Chondrocyte (in vitro differentiated cells): ENCODE data around the gene OVCH2. TPM values are rescaled to one million over a fixed set of nuclear protein-coding genes. Genes with fewer than 3 reads are reported as not detected.

ENCODE experiments used
- DNase-seq: peaks from one replicate; pipeline ENCODE4 v3.0.0; 2021; ENCODE audit warnings: mixed read lengths, low spot score
- H3K27ac Mint-ChIP-seq: one replicate; pipeline ENCODE4 v1.8.0; 2021; ENCODE audit warnings: mild to moderate bottlenecking, moderate library complexity, mixed read lengths; ENCODE audit not compliant: unreplicated experiment
- H3K27me3 Mint-ChIP-seq: 2 replicates; pipeline ENCODE4 v1.8.0; 2021; ENCODE audit warnings: low read depth, mixed read lengths
- H3K36me3 Mint-ChIP-seq: 2 replicates; pipeline ENCODE4 v1.8.0; 2021; ENCODE audit warnings: low read depth, mixed read lengths
- H3K4me1 Mint-ChIP-seq: 2 replicates; pipeline ENCODE4 v1.8.0; 2021; ENCODE audit warnings: low read depth, mild to moderate bottlenecking, mixed read lengths
- H3K4me3 Mint-ChIP-seq: one replicate; pipeline ENCODE4 v1.8.0; 2021; ENCODE audit warnings: mild to moderate bottlenecking, moderate library complexity, mixed read lengths; ENCODE audit not compliant: unreplicated experiment
- H3K9me3 Mint-ChIP-seq: 2 replicates; pipeline ENCODE4 v1.8.0; 2021; ENCODE audit warnings: low read depth, mixed read lengths
- total RNA-seq: library from RNA; stranded (reverse); gene quantifications from 3 replicates; pipeline ENCODE4 v1.2.1, GENCODE V29; 2021
- TF ChIP-seq, protein P1 (sequence below): fragments of 200-600 bp; sonication (generic); IDR thresholded peaks from 2 replicates; pipeline ENCODE4 v1.5.0; 2021; ENCODE audit warnings: antibody characterized with exemption, mild to moderate bottlenecking, moderate library complexity

Gene OVCH2
- total RNA-seq, 1 donor from 2014 or later = 0.67 TPM

DNA sequence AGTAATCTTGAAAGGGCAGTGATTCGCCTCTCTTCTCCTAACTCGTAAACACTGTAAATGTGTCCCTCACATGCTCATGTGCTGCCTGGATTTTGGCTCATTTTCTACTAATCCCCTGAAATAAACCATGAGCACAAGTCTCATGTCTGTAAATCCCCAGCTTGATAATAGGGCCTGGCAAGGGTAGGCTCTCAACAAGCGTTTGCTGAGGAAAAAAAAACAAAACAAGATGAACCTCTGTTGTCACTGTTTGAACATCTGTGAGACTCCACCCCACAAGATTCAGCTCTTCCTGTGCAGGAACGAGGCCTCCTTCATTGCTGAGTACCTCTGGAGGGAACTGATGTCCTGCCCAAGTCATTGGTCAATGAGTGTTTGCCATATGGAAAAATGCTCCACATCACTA, 28.5 kb downstream of the OVCH2 start:
- peaks cover 26% of the 10 kb centered on the region for H3K4me1 Mint-ChIP-seq
- H3K4me3 Mint-ChIP-seq = no peak overlapping the region
- DNase-seq = no peak
- H3K9me3 Mint-ChIP-seq = peaks cover 3% of the 10 kb centered on the region
- H3K27me3 Mint-ChIP-seq = no peaks in the 10 kb centered on the region
- H3K36me3 Mint-ChIP-seq = no peaks in the 10 kb centered on the region
- TF ChIP-seq, protein P1, sequence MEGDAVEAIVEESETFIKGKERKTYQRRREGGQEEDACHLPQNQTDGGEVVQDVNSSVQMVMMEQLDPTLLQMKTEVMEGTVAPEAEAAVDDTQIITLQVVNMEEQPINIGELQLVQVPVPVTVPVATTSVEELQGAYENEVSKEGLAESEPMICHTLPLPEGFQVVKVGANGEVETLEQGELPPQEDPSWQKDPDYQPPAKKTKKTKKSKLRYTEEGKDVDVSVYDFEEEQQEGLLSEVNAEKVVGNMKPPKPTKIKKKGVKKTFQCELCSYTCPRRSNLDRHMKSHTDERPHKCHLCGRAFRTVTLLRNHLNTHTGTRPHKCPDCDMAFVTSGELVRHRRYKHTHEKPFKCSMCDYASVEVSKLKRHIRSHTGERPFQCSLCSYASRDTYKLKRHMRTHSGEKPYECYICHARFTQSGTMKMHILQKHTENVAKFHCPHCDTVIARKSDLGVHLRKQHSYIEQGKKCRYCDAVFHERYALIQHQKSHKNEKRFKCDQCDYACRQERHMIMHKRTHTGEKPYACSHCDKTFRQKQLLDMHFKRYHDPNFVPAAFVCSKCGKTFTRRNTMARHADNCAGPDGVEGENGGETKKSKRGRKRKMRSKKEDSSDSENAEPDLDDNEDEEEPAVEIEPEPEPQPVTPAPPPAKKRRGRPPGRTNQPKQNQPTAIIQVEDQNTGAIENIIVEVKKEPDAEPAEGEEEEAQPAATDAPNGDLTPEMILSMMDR = no peak
- H3K27ac Mint-ChIP-seq = no peak overlapping the region

DNA sequence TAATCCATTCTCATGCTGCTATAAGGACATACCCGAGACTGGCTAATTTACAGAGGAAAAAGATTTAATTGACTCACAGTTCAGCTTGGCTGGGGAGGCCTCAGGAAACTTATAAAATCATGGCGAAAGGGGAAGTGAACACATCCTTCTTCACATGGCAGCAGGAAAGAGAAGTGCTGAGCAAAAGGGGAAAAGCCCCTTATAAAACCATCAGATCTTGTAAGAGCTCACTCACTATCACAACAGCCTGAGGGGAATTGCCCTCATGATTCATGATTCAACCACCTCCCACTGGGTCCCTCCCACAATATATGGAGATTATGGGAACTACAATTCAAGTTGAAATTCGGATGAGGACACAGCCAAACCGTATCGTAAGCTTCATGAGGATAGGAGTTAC, 29.2 kb downstream of the OVCH2 start:
- Mint-ChIP-seq H3K4me3 (no peak overlapping the region), H3K4me1 (peaks cover 33% of the 10 kb centered on the region), H3K27me3 (no peaks in the 10 kb centered on the region), H3K36me3 (no peaks in the 10 kb centered on the region), H3K9me3 (peaks cover 3% of the 10 kb centered on the region), H3K27ac (peak overlapping the region; percentile 53)
- TF ChIP-seq, protein P1 = no peak
- DNase-seq = no peak

DNA sequence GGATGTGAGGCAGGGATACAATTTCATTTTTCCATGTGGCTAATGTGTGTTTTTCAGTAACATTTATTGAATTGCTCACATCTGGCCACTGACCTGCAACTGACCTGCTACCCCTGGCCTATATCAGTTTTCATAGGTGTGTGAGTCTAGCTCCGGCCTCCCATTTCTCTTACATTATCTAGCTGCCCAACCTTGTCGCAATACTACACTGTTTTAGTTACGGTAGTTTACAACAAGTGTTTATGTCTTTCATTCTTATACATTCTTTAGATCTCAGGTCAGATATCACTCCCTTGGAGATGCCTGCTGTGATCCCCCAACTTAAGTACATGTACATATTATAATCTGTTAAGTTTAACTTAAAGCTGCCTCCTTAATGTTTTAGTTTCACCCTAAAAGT, 30.6 kb downstream of the OVCH2 start:
- DNase-seq = no peak
- TF ChIP-seq, protein P1 = no peak
- no peaks in the 10 kb centered on the region for H3K27me3 Mint-ChIP-seq
- H3K4me1 Mint-ChIP-seq = peaks cover 38% of the 10 kb centered on the region
- peaks cover 3% of the 10 kb centered on the region for H3K9me3 Mint-ChIP-seq
- H3K4me3 Mint-ChIP-seq = no peak overlapping the region
- H3K36me3 Mint-ChIP-seq = no peaks in the 10 kb centered on the region
- no peak overlapping the region for H3K27ac Mint-ChIP-seq

DNA sequence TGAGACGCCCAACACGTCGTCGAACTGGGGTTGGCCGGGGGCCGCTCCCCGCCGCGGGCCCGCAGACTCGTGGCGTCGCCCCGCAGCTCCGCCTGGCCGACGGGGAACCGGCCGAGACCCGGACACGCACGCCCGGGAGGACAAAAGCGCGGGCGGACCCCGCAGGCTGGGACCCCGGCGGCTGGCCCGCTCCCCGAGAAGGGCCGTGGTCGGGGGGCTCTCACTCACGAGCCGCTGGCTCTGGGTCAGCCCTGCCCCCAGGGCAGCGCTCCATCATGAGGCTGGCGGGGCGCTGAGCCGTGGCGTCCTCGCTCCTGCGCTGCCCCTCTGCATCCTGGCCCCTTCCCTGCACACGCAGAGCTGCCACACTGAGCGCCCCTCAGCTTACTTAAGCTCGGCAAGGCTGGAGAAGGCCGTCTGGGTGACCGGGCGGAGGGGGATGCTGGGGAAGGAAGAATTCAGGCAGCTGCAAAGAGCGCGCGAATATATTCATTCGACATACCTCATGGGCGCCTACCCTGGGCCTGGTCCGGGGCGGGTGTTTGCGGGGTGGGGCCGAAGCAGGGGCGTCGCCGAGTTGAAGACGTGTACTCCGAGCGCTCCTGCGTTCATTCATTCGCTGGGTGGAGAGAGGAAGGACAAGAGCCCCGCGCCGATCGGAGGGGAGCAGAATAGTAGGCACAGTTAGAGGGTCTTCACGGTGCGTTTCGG, 32.4 kb downstream of the OVCH2 start:
- TF ChIP-seq, protein P1 = no peak
- H3K4me3 Mint-ChIP-seq = peak overlapping the region; percentile 73

DNA sequence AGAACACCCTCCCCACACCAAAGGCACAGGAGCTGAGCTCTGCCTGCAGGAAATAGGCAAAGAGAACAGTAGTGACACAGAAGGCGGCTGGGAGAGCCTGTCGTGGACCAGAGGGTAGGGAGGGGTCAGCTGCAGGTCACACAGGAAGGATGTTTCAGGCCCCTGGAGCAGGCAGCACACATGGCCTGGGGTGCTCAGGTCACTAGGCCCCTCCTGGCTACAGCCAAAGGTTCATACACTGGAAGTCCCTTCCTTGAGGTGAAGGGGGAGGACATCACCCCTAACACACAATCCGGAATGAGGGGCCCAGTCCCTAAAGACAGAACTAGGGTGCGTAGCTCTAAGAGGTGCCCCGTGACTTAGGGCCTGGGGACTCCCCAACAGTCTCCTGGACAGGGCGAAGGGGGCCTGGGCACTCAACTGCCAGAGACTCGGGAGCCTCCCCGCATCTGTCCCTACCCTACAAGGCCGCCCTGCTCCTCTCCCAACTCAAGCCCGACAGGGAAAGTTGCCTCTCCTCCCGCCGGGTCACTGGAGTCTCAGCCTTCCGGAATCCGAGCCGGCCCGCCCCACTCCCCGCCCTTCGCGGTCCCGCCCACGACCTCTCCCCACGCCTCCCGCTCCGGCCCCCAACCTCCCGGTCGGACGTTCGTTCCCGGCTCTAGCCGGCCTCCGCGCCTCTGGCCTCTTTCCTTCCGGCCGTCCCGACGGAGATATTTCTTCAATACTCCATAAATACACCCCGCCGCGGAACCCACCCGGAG, 33.1 kb downstream of the OVCH2 start, which contains the start of gene CYB5R2:
Gene CYB5R2 (minus strand): TSS at position 541 of the 764 bp plus-strand sequence. CDS start 675 bp downstream, outside the sequence.
- no peak for DNase-seq
- Mint-ChIP-seq H3K36me3 (peaks cover 2% of the 10 kb centered on the region), H3K27me3 (no peaks in the 10 kb centered on the region), H3K4me3 (peak within 1 kb of the TSS; percentile 73), H3K27ac (peak within 1 kb of the TSS; percentile 86), H3K9me3 (no peaks in the 10 kb centered on the region), H3K4me1 (peaks cover 41% of the 10 kb centered on the region)
- TF ChIP-seq, protein P1 = no peak

More for the DNA sequence above, 32.4 kb downstream of the OVCH2 start:
- no peaks in the 10 kb centered on the region for H3K27me3 Mint-ChIP-seq
- peaks cover 2% of the 10 kb centered on the region for H3K36me3 Mint-ChIP-seq
- DNase-seq = no peak
- peak overlapping the region; percentile 86 for H3K27ac Mint-ChIP-seq
- no peaks in the 10 kb centered on the region for H3K9me3 Mint-ChIP-seq
- H3K4me1 Mint-ChIP-seq = peaks cover 41% of the 10 kb centered on the region
